Mesenteric fat pad (tissue), 1 donor: ENCODE data around the gene ZSCAN22. TPM values are rescaled to one million over a fixed set of nuclear protein-coding genes. Genes with fewer than 3 reads are reported as not detected.

Source experiments
- microRNA-seq: library from miRNA; unstranded; fragments of <30 nt; microRNA quantifications from one replicate; pipeline ENCODE4 v1.2.0, GENCODE V29; 2020; ENCODE audit warnings: borderline number of aligned reads
- total RNA-seq: library from RNA; stranded (reverse); fragmentation: NEBNext Ultra II Directional; extraction: Animal tissue kit (Norgen Biotek cat#: 25700); gene quantifications from one replicate; pipeline ENCODE4 v1.2.1, GENCODE V29; 2021
- donor health status: DM: yes; HTN: yes; CAD: no.

ZSCAN22 gene
- total RNA-seq, 1 donor from 2014 or later, result 2.5 TPM

Small RNA genes within 50 kb of the gene (microRNA-seq; reads per million reads assigned to microRNA genes)
- gene MIR4754 (not detected), gene MIR6806 (not detected)

Other genes with a start within 250 kb of the ZSCAN22 start
- 34.8 TPM for gene ZSCAN18, start 228.8 kb upstream of the ZSCAN22 start, total RNA-seq
- gene ZNF329, start 176.2 kb upstream of the ZSCAN22 start, total RNA-seq, result 8.3 TPM
- 20.5 TPM for gene ZNF274, start 143.9 kb upstream of the ZSCAN22 start, total RNA-seq
- gene ZNF544, start 98.1 kb upstream of the ZSCAN22 start, total RNA-seq, result 25.2 TPM
- gene ZNF8, start 48.0 kb upstream of the ZSCAN22 start, total RNA-seq, result 5.1 TPM
- gene ERVK3-1, start 21.6 kb upstream of the ZSCAN22 start, total RNA-seq, result 30.6 TPM
- gene A1BG, start 26.5 kb downstream of the ZSCAN22 start, total RNA-seq, result 8.4 TPM
- 0.19 TPM for gene ZNF497, start 35.8 kb downstream of the ZSCAN22 start, total RNA-seq
- 0.48 TPM for gene ZNF837, start 54.0 kb downstream of the ZSCAN22 start, total RNA-seq
- 673 TPM for gene RPS5, start 60.3 kb downstream of the ZSCAN22 start, total RNA-seq
- gene RNF225, start 68.7 kb downstream of the ZSCAN22 start, total RNA-seq, result not detected
- gene ZNF584, start 81.7 kb downstream of the ZSCAN22 start, total RNA-seq, result 15.4 TPM
- gene ZNF132, start 113.2 kb downstream of the ZSCAN22 start, total RNA-seq, result 4.0 TPM
- gene ZNF324B, start 124.6 kb downstream of the ZSCAN22 start, total RNA-seq, result 5.2 TPM
- 6.7 TPM for gene ZNF324, start 140.1 kb downstream of the ZSCAN22 start, total RNA-seq
- 5.6 TPM for gene ZNF446, start 149.4 kb downstream of the ZSCAN22 start, total RNA-seq
- 6.5 TPM for gene SLC27A5, start 185.0 kb downstream of the ZSCAN22 start, total RNA-seq
- gene ZBTB45, start 192.8 kb downstream of the ZSCAN22 start, total RNA-seq, result 11.8 TPM
- 185 TPM for gene TRIM28, start 217.1 kb downstream of the ZSCAN22 start, total RNA-seq
- 116 TPM for gene CHMP2A, start 228.1 kb downstream of the ZSCAN22 start, total RNA-seq
- 69.4 TPM for gene UBE2M, start 231.6 kb downstream of the ZSCAN22 start, total RNA-seq
- 16.2 TPM for gene MZF1, start 246.3 kb downstream of the ZSCAN22 start, total RNA-seq